ENCODE measurements around the gene FANCI. TPM values are rescaled to one million over a fixed set of nuclear protein-coding genes. Genes with fewer than 3 reads are reported as not detected.
"Not testable (repeated sequence)": the region's sequence is repeated elsewhere in the genome, so short reads cannot be mapped to it uniquely, and the experiment has no call there.

The FANCI gene
- polyA plus RNA-seq, 1 experiment: 13.2 TPM

DNA sequence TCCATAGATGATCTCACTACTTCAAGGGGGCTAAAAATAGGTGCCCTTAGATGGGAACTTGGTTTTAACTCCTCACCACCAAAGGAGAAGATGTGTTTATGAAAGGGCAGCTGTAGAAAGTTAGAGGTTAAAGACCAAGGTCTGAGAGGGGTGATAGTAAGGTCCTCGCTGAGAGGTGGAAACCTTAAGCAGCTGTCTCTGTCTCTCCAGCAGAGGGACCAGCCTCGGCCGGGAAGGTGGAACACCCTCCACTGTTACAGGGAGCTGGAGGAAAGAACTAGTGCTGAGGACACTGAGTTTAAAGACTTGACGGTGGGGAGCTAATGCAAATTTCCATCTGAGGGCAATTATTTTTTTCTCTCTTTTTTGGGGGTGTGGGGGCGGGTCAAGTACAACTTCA lies 13.5 kb upstream of the FANCI start:
- TF ChIP-seq, protein P1, sequence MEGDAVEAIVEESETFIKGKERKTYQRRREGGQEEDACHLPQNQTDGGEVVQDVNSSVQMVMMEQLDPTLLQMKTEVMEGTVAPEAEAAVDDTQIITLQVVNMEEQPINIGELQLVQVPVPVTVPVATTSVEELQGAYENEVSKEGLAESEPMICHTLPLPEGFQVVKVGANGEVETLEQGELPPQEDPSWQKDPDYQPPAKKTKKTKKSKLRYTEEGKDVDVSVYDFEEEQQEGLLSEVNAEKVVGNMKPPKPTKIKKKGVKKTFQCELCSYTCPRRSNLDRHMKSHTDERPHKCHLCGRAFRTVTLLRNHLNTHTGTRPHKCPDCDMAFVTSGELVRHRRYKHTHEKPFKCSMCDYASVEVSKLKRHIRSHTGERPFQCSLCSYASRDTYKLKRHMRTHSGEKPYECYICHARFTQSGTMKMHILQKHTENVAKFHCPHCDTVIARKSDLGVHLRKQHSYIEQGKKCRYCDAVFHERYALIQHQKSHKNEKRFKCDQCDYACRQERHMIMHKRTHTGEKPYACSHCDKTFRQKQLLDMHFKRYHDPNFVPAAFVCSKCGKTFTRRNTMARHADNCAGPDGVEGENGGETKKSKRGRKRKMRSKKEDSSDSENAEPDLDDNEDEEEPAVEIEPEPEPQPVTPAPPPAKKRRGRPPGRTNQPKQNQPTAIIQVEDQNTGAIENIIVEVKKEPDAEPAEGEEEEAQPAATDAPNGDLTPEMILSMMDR (IDR thresholded peaks at IDR 0.05; ENCODE audit: low read depth, low read length): peak; percentile 33
- H3K4me3 ChIP-seq (ENCODE audit: low read depth, low read length): no peak overlapping the region
- ChIA-PET CTCF (interaction anchor here (0.5 to 4.5 kb wide), 4 partner anchors 12 to 275 kb away, joined by 3 to 21 read pairs (median 3); no protein-coding TSS in a partner anchor), POLR2A (interaction anchor here (0.7 kb wide), 1 partner anchor 40 kb away, joined by 7 read pairs; no protein-coding TSS in a partner anchor)
- DNase-seq (ENCODE audit: low read depth, low spot score): no peak
- peak overlapping the region; percentile 11 for H3K27ac ChIP-seq (ENCODE audit: low read depth, low read length)
- peaks cover 5% of the 10 kb centered on the region for H3K27me3 ChIP-seq (ENCODE audit: control insufficient read depth, insufficient read depth, low read length)
- no peaks in the 10 kb centered on the region for H3K9me3 ChIP-seq (ENCODE audit: control insufficient read depth, insufficient read depth, low read length)

GRCh38 chr15:89231832-89232231 lies 11.9 kb upstream of the FANCI start:
- H3K27ac ChIP-seq (ENCODE audit: low read depth, low read length): no peak overlapping the region

DNA sequence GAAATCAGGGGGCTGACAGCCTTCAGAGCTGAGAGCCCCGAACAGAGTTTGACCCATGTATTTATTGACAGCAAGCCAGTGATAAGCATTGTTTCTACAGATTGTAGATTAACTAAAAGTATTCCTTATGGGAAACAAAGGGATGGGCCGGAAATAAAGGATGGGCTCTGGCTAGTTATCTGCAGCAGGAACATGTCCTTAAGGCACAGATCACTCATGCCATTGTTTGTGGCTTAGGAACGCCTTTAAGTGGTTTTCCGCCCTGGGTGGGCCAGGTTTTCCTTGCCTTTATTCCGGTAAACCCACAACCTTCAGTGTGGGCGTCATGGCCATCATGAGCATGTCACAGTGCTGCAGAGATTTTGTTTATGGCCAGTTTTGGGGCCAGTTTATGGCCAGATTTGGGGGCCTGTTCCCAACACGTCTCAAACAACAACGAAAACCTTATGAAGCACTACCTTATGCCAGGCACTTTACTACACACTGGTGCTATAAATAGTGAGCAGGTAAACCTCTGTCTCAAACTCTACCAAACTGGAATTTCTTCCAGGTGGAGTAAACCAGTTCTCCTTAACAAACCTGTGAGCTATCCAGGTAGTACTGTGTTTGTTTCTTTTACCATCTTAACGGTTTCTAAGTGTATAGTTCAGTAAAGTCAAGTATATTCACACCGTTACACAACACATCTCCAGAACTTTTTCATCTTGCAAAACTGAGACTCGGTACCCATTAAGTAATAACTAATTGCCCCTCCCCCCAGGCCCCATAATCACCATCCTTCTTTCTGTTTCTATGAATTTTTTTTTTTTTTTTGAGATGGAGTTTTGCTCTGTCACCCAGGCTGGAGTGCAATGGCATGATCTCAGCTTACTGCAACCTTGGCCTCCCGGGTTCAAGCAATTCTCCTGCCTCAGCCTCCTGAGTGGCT lies 3.6 kb upstream of the FANCI start:
- DNase-seq (ENCODE audit: low read depth, low spot score); H3K9me3 ChIP-seq (ENCODE audit: control insufficient read depth, insufficient read depth, low read length); CTCF ChIA-PET; H3K4me3 ChIP-seq (ENCODE audit: low read depth, low read length); H3K27ac ChIP-seq (ENCODE audit: low read depth, low read length); POLR2A ChIA-PET; H3K27me3 ChIP-seq (ENCODE audit: control insufficient read depth, insufficient read depth, low read length): not testable (repeated sequence)

More at GRCh38 chr15:89231832-89232231, 11.9 kb upstream of the FANCI start:
- POLR2A ChIA-PET: no interaction called here
- Histone ChIP-seq H3K4me3 (ENCODE audit: low read depth, low read length) (no peak overlapping the region), H3K27me3 (ENCODE audit: control insufficient read depth, insufficient read depth, low read length) (peaks cover 5% of the 10 kb centered on the region), H3K9me3 (ENCODE audit: control insufficient read depth, insufficient read depth, low read length) (no peaks in the 10 kb centered on the region)
- DNase-seq (ENCODE audit: low read depth, low spot score): no peak
- CTCF ChIA-PET: interaction anchor here (4.5 kb wide), 1 partner anchor 25 kb away, joined by 21 read pairs; no protein-coding TSS in a partner anchor
- TF ChIP-seq, protein P1 (IDR thresholded peaks at IDR 0.05; ENCODE audit: low read depth, low read length): no peak

GRCh38 chr15:89243046-89243690 lies 611 bp upstream of the FANCI start:
- ChIA-PET POLR2A (no interaction called here), CTCF (interaction anchor here (0.7 to 4.6 kb wide), 7 partner anchors 10 to 320 kb away, joined by 3 to 53 read pairs (median 4); no protein-coding TSS in a partner anchor)
- DNase-seq (ENCODE audit: low read depth, low spot score): no peak
- Histone ChIP-seq H3K9me3 (ENCODE audit: control insufficient read depth, insufficient read depth, low read length) (peaks cover 7% of the 10 kb centered on the region; the same call in 1 of the 2 replicates), H3K27me3 (ENCODE audit: control insufficient read depth, insufficient read depth, low read length) (no peaks in the 10 kb centered on the region), H3K27ac (ENCODE audit: low read depth, low read length) (peak overlapping the region; percentile 57), H3K4me3 (ENCODE audit: low read depth, low read length) (peak overlapping the region; percentile 93)
- TF ChIP-seq, protein P1 (IDR thresholded peaks at IDR 0.05; ENCODE audit: low read depth, low read length): no peak

- H3K9me3 ChIP-seq (ENCODE audit: control insufficient read depth, insufficient read depth, low read length): peaks cover 6% of the 10 kb centered on the region; the same call in 1 of the 2 replicates
- DNase-seq (ENCODE audit: low read depth, low spot score): no peak
- POLR2A ChIA-PET: interaction anchor here (0.6 to 0.8 kb wide), 2 partner anchors 46 to 77 kb away, joined by 3 to 6 read pairs; no protein-coding TSS in a partner anchor
- TF ChIP-seq, protein P1 (IDR thresholded peaks at IDR 0.05; ENCODE audit: low read depth, low read length): no peak
- CTCF ChIA-PET: interaction anchor here (0.6 to 4.6 kb wide), 8 partner anchors 27 to 340 kb away, joined by 3 to 53 read pairs (median 4); no protein-coding TSS in a partner anchor
- H3K27me3 ChIP-seq (ENCODE audit: control insufficient read depth, insufficient read depth, low read length): no peaks in the 10 kb centered on the region
- no peak overlapping the region for H3K27ac ChIP-seq (ENCODE audit: low read depth, low read length)
- peak overlapping the region; percentile 93 for H3K4me3 ChIP-seq (ENCODE audit: low read depth, low read length)
Measured at GRCh38 chr15:89244574-89244903, 760 bp downstream of the FANCI start.
